ENCODE results near the gene TOGARAM1. TPM values are rescaled to one million over a fixed set of nuclear protein-coding genes. Genes with fewer than 3 reads are reported as not detected.

TOGARAM1 gene
- total RNA-seq, 2 experiments from 2014 or later: 8.2 to 10.7 TPM

- CTCF ChIA-PET: interaction anchor here (0.6 to 0.9 kb wide), 2 partner anchors 176 to 179 kb away, joined by 3 read pairs; no protein-coding TSS in a partner anchor
- peaks cover 69% of the 10 kb centered on the region for H3K4me1 Mint-ChIP-seq
- H3K27ac Mint-ChIP-seq: peak overlapping the region; percentile 22
- H3K36me3 Mint-ChIP-seq: peaks cover 27% of the 10 kb centered on the region
- H3K4me3 Mint-ChIP-seq: no peak overlapping the region
- H3K9me3 Mint-ChIP-seq (ENCODE audit: low read depth): no peaks in the 10 kb centered on the region
- DNase-seq: no peak
- no peaks in the 10 kb centered on the region for H3K27me3 Mint-ChIP-seq
- peak; percentile 87 for ATAC-seq
Measured at GRCh38 chr14:45089813-45090212, 127.8 kb downstream of the TOGARAM1 start.

GRCh38 chr14:45091710-45092109 lies 129.7 kb downstream of the TOGARAM1 start:
- CTCF ChIA-PET: no interaction called here
- no peak for ATAC-seq

DNA sequence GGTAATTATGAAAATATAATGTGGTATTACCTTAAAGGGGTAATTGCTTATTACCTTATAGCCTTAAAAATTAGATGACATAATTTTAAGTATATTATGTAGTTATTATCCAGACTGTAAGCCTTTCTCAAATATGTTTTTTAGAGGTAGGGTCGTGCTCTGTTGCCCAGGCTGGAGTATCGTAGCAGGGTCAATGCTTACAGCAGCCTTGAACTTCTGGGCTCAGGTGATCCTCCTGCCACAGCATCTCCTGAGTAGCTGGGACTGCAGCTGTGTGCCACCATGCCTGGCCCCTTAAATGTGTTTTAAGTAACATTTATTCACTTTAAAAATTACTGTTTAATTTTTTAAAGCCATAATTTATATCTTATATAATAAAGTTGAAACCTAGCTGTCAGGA lies 132.3 kb downstream of the TOGARAM1 start:
- peaks cover 56% of the 10 kb centered on the region for H3K36me3 Mint-ChIP-seq
- no peak for DNase-seq
- CTCF ChIA-PET: no interaction called here
- no peak for ATAC-seq
- H3K27ac Mint-ChIP-seq: no peak overlapping the region
- peaks cover 34% of the 10 kb centered on the region for H3K4me1 Mint-ChIP-seq
- no peaks in the 10 kb centered on the region for H3K27me3 Mint-ChIP-seq
- no peak overlapping the region for H3K4me3 Mint-ChIP-seq
- no peaks in the 10 kb centered on the region for H3K9me3 Mint-ChIP-seq (ENCODE audit: low read depth)

More at GRCh38 chr14:45091710-45092109, 129.7 kb downstream of the TOGARAM1 start:
- Mint-ChIP-seq H3K9me3 (ENCODE audit: low read depth) (no peaks in the 10 kb centered on the region), H3K4me1 (peaks cover 55% of the 10 kb centered on the region), H3K27me3 (no peaks in the 10 kb centered on the region), H3K4me3 (no peak overlapping the region), H3K27ac (no peak overlapping the region), H3K36me3 (peaks cover 38% of the 10 kb centered on the region)
- DNase-seq: no peak

- Mint-ChIP-seq H3K36me3 (peaks cover 62% of the 10 kb centered on the region), H3K4me1 (peaks cover 26% of the 10 kb centered on the region), H3K4me3 (no peak overlapping the region), H3K27me3 (no peaks in the 10 kb centered on the region), H3K9me3 (ENCODE audit: low read depth) (no peaks in the 10 kb centered on the region), H3K27ac (no peak overlapping the region)
- ATAC-seq (no peak), DNase-seq (no peak)
- CTCF ChIA-PET: no interaction called here
Measured at GRCh38 chr14:45095143-45095542, 133.2 kb downstream of the TOGARAM1 start.

DNA sequence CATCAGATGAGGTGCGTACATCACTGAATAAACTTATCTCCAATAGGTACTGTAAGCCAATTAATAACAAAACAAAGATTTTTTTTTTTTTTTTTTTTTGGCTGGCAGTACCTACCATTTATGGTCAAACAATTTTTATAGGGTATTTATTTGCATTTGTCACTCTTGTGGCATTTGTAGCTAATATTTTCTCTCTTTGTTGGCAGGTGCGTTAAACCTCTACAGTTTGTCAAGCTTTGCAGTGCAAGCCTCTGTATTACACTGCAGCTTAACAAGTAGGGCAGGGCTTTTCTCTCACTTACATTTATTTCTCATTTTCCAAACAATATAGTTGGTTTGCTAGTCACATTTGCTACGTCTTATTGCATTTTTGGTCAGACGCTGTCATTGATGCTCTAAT lies 134.2 kb downstream of the TOGARAM1 start:
- Mint-ChIP-seq H3K9me3 (ENCODE audit: low read depth) (no peaks in the 10 kb centered on the region), H3K4me1 (peaks cover 16% of the 10 kb centered on the region), H3K4me3 (no peak overlapping the region), H3K27ac (no peak overlapping the region), H3K36me3 (peaks cover 67% of the 10 kb centered on the region), H3K27me3 (no peaks in the 10 kb centered on the region)
- CTCF ChIA-PET: interaction anchor here (0.9 to 1.1 kb wide), 2 partner anchors 8 to 9 kb away, joined by 3 to 4 read pairs; no protein-coding TSS in a partner anchor
- DNase-seq: no peak
- ATAC-seq: no peak

GRCh38 chr14:45103806-45104205 lies 141.8 kb downstream of the TOGARAM1 start:
- Mint-ChIP-seq H3K36me3 (peaks cover 57% of the 10 kb centered on the region), H3K27me3 (no peaks in the 10 kb centered on the region), H3K9me3 (ENCODE audit: low read depth) (no peaks in the 10 kb centered on the region), H3K4me3 (no peak overlapping the region), H3K27ac (no peak overlapping the region), H3K4me1 (no peaks in the 10 kb centered on the region)
- CTCF ChIA-PET: no interaction called here
- ATAC-seq (no peak), DNase-seq (no peak)

DNA sequence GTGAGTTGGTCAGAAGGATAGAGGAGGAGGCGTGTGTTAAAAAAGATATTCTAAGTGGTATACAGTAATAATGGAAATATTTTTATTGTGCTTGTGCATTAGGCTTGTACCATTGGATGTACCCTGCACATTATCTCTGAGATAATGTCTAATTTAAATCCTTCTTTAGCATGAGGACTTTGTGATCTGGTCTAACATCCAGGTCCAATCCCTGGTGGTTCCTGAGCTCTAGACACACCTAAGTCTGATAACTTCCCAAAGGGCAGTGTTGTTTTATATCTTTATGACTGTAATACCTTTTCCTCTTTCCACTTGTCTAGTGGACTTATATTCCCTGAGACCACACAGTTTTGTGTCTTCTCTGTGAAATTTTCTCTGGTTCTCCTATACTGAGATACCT lies 142.6 kb downstream of the TOGARAM1 start:
- no peak for ATAC-seq
- Mint-ChIP-seq H3K27me3 (no peaks in the 10 kb centered on the region), H3K9me3 (ENCODE audit: low read depth) (no peaks in the 10 kb centered on the region), H3K4me3 (no peak overlapping the region), H3K36me3 (peaks cover 58% of the 10 kb centered on the region), H3K4me1 (no peaks in the 10 kb centered on the region), H3K27ac (no peak overlapping the region)
- no peak for DNase-seq
- CTCF ChIA-PET: interaction anchor here (1.4 kb wide), 1 partner anchor 8 kb away, joined by 3 read pairs; no protein-coding TSS in a partner anchor

GRCh38 chr14:45112896-45113781 lies 151.1 kb downstream of the TOGARAM1 start:
- Mint-ChIP-seq H3K27ac (peak overlapping the region; percentile 53), H3K36me3 (peaks cover 51% of the 10 kb centered on the region), H3K27me3 (no peaks in the 10 kb centered on the region), H3K9me3 (ENCODE audit: low read depth) (no peaks in the 10 kb centered on the region), H3K4me1 (peaks cover 10% of the 10 kb centered on the region), H3K4me3 (no peak overlapping the region)
- CTCF ChIA-PET: interaction anchor here (1.0 kb wide), 1 partner anchor 15 kb away, joined by 3 read pairs; no protein-coding TSS in a partner anchor
- DNase-seq (no peak), ATAC-seq (peak; percentile 42)

DNA sequence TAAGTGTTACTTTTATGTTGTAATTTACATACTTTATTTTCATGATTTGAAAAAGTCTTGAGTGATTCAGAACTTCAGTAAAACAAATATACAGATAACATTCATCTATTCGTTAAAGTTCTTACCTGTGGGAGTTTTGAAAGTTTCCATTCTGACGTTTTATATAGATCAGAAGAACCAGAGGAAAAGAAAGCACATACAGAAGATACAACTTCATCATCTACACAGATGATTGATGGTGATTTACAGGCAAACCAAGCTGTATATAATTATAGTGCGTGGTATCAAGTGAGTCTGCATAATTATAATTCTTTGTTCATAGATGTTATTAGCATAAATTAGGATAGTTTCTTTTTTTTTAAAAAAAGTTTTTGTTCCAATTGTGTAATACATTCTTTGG lies 152.3 kb downstream of the TOGARAM1 start:
- Mint-ChIP-seq H3K4me3 (no peak overlapping the region), H3K27me3 (no peaks in the 10 kb centered on the region), H3K9me3 (ENCODE audit: low read depth) (no peaks in the 10 kb centered on the region), H3K27ac (peak overlapping the region; percentile 69), H3K4me1 (peaks cover 10% of the 10 kb centered on the region), H3K36me3 (peaks cover 51% of the 10 kb centered on the region)
- ATAC-seq (no peak), DNase-seq (no peak)
- CTCF ChIA-PET: interaction anchor here (0.7 kb wide), 1 partner anchor 10 kb away, joined by 3 read pairs; no protein-coding TSS in a partner anchor

DNA sequence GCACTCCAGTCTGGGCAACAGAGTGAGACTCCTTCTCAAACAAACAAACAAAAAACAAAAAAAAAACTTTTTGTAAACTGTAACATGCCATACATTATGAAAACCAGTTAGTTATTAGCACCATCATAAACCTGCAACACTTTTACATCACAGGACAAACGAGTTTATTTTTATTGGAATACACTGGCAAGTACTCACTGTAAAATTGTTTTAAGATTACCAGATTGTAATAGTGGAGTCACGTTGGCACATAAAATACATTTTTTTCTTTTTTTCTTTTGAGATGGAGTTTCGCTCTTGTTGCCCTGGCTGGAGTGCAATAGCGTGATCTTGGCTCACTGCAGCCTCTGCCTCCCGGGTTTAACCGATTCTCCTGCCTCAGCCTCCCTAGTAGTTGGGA lies 156.6 kb downstream of the TOGARAM1 start:
- H3K4me3 Mint-ChIP-seq: no peak overlapping the region
- DNase-seq (no peak), ATAC-seq (no peak)
- no peak overlapping the region for H3K27ac Mint-ChIP-seq
- no peaks in the 10 kb centered on the region for H3K9me3 Mint-ChIP-seq (ENCODE audit: low read depth)
- CTCF ChIA-PET: no interaction called here
- H3K4me1 Mint-ChIP-seq: peaks cover 7% of the 10 kb centered on the region
- peaks cover 53% of the 10 kb centered on the region for H3K36me3 Mint-ChIP-seq
- H3K27me3 Mint-ChIP-seq: no peaks in the 10 kb centered on the region

DNA sequence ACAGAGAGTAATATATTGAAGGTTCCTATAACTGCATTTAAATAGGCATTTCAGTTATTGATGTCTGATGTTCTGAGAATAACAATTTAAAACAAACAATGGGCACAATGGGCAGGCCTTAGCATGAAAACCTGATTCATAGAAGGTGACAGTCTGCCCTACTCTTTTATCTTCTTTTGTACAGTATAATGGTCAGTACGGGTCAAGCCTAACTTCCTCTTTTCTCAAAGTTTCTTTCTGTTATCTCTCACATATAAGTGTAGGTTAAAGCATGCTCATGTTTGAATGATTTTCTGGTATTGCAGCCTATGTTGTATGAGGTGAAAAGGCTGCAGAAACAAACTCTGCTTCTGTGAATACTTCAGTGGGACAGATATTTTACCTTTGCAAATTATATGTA lies 158.1 kb downstream of the TOGARAM1 start:
- Mint-ChIP-seq H3K27ac (no peak overlapping the region), H3K4me1 (peaks cover 3% of the 10 kb centered on the region), H3K27me3 (no peaks in the 10 kb centered on the region), H3K4me3 (no peak overlapping the region), H3K9me3 (ENCODE audit: low read depth) (no peaks in the 10 kb centered on the region), H3K36me3 (peaks cover 54% of the 10 kb centered on the region)
- DNase-seq (no peak), ATAC-seq (no peak)
- CTCF ChIA-PET: no interaction called here

DNA sequence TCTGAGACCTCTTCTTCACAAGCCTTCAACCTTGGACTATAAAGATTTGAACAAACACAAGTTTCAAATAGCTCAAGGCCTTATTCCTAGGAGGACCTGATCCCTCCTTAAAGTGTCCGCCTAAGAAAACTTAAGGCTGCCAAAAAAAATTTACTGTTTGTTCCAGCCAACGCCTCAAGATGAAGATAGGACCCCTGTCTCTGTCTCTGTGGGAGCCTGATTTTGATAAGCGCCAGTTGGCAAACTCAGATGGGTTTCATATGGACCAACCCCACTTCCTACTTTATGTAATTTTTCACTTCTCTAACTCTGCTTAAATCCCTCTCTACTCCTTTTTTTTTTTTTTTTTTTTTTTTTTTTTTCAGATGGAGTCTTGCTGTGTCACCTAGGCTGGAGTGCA lies 161.3 kb downstream of the TOGARAM1 start:
- no peak overlapping the region for H3K27ac Mint-ChIP-seq
- H3K36me3 Mint-ChIP-seq: peaks cover 49% of the 10 kb centered on the region
- no peaks in the 10 kb centered on the region for H3K27me3 Mint-ChIP-seq
- H3K4me1 Mint-ChIP-seq: peaks cover 7% of the 10 kb centered on the region
- no peaks in the 10 kb centered on the region for H3K9me3 Mint-ChIP-seq (ENCODE audit: low read depth)
- no peak overlapping the region for H3K4me3 Mint-ChIP-seq
- CTCF ChIA-PET: interaction anchor here (1.3 kb wide), 1 partner anchor 9 kb away, joined by 3 read pairs; no protein-coding TSS in a partner anchor
- no peak for DNase-seq
- no peak for ATAC-seq

Measured in activated CD8-positive, alpha-beta memory T cell treated with anti-CD3 and anti-CD28 coated beads, Interleukin-2, amount 10 ng/mL, durations not matched to agents 7 days and 5 days (primary cell).